Mesodermal cell (in vitro differentiated cells): ENCODE results near the gene OR2T10.
"Not testable (repeated sequence)": the region's sequence is repeated elsewhere in the genome, so short reads cannot be mapped to it uniquely, and the experiment has no call there.

Experiments
- H3K27ac ChIP-seq: 2 replicates; pipeline ENCODE4 v1.7.0; 2013; ENCODE audit warnings: mild to moderate bottlenecking, low read depth, low read length, moderate library complexity; ENCODE audit not compliant: severe bottlenecking
- H3K36me3 ChIP-seq: 2 replicates; pipeline ENCODE4 v1.7.1; 2013; ENCODE audit warnings: mild to moderate bottlenecking, low read length, moderate library complexity; ENCODE audit not compliant: control insufficient read depth, insufficient read depth
- H3K4me1 ChIP-seq: one replicate; pipeline ENCODE4 v1.7.1; 2013; ENCODE audit warnings: mild to moderate bottlenecking, low read length; ENCODE audit not compliant: insufficient read depth, control insufficient read depth, poor library complexity, severe bottlenecking
- H3K4me3 ChIP-seq: 2 replicates; pipeline ENCODE4 v1.7.0; 2013; ENCODE audit warnings: low read length, control low read depth, mild to moderate bottlenecking; ENCODE audit not compliant: insufficient read depth, poor library complexity, severe bottlenecking; ENCODE audit errors: extremely low read depth
- H3K9me3 ChIP-seq: 2 replicates; pipeline ENCODE4 v1.7.1; 2013; ENCODE audit warnings: mild to moderate bottlenecking, low read length, moderate library complexity; ENCODE audit not compliant: control insufficient read depth
- WGBS, 2 experiments: methylation state at CpG; one replicate each; pipeline ENCODE4 v1.1.5; 2013; ENCODE audit warnings: missing lambda C conversion rate in 2 of 2; ENCODE audit not compliant: insufficient coverage in 2 of 2; 5-methylcytosine and 5-hydroxymethylcytosine counted together

Gene OR2T10

DNA sequence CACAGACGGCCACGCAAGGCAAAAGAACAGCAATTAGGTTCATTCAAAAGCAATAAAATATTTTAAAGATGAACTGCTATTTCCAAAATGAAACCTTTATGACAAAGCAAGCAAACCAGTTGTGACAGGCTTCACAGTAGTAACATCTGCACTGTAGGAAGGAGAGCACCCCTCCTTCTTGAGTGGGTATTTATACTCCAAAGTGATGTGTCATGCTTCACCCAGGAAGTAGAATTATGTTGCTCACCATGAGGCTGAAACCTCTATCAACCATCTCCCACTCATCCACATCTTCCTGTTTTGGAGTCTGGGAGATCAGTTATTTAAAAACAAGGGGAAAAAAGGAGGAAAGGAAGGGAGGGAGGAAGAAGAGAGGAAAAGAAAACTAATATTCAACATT, 885 bp downstream of the OR2T10 start:
- Histone ChIP-seq H3K4me1 (no peaks in the 10 kb centered on the region), H3K9me3 (peaks cover 27% of the 10 kb centered on the region), H3K36me3 (no peaks in the 10 kb centered on the region), H3K4me3 (no peak overlapping the region), H3K27ac (no peak overlapping the region)
- WGBS, 2 experiments: no CpG with 5 or more reads among the region's 2 CpGs

DNA sequence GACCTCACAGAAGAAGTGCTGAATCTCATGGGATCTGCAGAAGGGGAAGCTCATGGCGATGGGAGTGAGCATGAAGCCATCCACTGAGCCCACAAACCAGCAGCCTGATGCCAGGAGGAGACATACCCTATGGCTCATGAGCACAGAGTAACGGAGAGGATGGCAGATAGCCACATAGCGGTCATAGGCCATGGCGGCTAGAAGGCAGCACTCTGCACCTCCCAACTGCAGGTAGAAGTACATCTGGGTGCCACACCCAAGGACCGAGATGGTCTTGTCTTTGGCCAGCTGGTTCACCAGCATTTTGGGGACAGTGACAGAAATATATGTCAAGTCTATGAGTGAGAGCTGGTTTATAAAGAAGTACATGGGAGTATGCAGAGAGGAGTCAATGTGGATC, 4.3 kb downstream of the OR2T10 start:
- H3K27ac ChIP-seq: no peak overlapping the region
- H3K36me3 ChIP-seq: no peaks in the 10 kb centered on the region
- 73 to 84% methylated on average over 4 to 5 of the region's 5 CpGs for WGBS, 2 experiments
- no peak overlapping the region for H3K4me3 ChIP-seq
- H3K4me1 ChIP-seq: no peaks in the 10 kb centered on the region
- H3K9me3 ChIP-seq: peaks cover 36% of the 10 kb centered on the region

DNA sequence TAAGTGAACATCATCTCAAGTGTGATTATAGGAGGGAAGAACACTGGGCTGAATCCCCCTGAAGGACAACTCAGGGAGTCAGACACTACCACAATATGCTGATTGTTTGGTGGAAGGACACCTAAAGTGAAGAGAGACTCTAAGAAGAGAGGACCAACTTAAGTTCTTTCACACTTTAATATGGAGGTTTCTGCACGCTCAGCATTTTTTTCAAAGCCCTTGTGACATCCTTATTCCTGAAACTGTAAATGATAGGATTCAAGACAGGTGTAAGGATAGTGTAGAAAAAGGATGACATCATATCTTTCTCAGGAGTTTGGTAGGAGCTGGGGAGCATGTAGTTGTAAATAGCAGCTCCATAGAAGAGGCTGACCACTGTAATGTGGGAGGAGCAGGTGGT, 4.8 kb downstream of the OR2T10 start:
- no peaks in the 10 kb centered on the region for H3K4me1 ChIP-seq
- no peak overlapping the region for H3K4me3 ChIP-seq
- no peaks in the 10 kb centered on the region for H3K36me3 ChIP-seq
- peaks cover 36% of the 10 kb centered on the region for H3K9me3 ChIP-seq
- H3K27ac ChIP-seq: no peak overlapping the region
- WGBS, 2 experiments: no CpG with 5 or more reads among the region's 1 CpG

DNA sequence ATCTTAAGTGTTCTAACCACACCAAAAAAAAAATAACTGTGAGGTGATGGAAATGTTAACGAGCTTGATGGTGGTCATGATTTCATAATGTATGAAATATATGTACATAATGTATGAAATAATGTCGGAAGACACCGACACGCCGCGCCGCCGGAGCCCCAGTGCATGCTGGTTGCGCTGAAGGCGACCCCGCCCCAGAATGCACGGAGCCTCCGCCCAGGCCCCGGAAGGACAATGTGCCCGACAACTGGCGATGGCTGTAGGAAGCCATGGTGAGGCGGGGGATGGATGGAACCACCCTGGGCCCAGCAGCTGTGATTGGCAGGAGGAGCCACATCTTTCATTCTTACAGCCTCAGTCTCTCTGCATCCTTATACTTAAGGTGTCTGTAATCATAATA, 7.4 kb downstream of the OR2T10 start:
- H3K9me3 ChIP-seq: peaks cover 25% of the 10 kb centered on the region
- no peak overlapping the region for H3K27ac ChIP-seq
- no peaks in the 10 kb centered on the region for H3K4me1 ChIP-seq
- 87 to 93% methylated on average over 13 to 15 of the region's 17 CpGs for WGBS, 2 experiments
- no peaks in the 10 kb centered on the region for H3K36me3 ChIP-seq
- no peak overlapping the region for H3K4me3 ChIP-seq

DNA sequence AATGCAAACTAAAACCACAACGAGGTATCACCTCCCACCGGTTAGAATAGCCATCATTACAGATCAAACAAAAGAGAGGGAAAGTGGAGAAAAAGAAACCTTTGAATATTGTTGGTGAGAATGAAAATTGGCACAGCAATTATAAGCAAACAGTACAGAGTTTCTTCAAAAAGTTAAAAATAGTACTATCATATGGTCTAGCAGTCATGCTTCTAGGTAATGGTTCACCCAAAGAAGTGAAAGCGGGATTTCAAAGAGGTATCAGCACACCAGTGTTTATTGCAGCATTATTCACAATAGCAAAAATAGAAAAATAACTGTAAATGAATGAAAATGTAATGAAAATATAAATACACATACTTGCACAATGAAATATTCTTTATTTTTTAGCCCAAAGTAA, 8.2 kb downstream of the OR2T10 start:
- no peaks in the 10 kb centered on the region for H3K36me3 ChIP-seq
- no peaks in the 10 kb centered on the region for H3K4me1 ChIP-seq
- no CpG with 5 or more reads among the region's 3 CpGs for WGBS, 2 experiments
- H3K27ac ChIP-seq: no peak overlapping the region
- H3K4me3 ChIP-seq: no peak overlapping the region
- peaks cover 25% of the 10 kb centered on the region for H3K9me3 ChIP-seq

DNA sequence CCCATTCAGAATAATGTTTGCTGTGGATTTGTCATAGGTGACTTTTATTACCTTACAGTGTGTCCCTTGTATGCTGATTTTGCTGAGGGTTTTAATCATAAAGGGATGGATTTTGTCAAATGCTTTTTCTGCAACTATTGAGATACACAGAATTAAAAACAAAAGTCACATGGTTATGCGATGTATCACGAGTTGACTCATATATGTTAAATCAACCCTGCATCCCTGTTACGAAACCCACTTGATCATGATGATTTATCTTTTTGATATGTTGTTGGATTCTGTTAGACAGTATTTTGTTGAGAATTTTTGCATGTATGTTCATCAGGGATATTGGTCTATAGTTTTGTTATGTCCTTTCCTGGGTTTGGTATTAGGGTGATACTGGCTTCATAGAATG, 12.2 kb downstream of the OR2T10 start:
- Histone ChIP-seq H3K27ac (no peak overlapping the region), H3K9me3 (peaks cover 10% of the 10 kb centered on the region), H3K4me1 (no peaks in the 10 kb centered on the region), H3K4me3 (no peak overlapping the region), H3K36me3 (no peaks in the 10 kb centered on the region)
- no CpG with 5 or more reads among the region's 3 CpGs for WGBS, 2 experiments

DNA sequence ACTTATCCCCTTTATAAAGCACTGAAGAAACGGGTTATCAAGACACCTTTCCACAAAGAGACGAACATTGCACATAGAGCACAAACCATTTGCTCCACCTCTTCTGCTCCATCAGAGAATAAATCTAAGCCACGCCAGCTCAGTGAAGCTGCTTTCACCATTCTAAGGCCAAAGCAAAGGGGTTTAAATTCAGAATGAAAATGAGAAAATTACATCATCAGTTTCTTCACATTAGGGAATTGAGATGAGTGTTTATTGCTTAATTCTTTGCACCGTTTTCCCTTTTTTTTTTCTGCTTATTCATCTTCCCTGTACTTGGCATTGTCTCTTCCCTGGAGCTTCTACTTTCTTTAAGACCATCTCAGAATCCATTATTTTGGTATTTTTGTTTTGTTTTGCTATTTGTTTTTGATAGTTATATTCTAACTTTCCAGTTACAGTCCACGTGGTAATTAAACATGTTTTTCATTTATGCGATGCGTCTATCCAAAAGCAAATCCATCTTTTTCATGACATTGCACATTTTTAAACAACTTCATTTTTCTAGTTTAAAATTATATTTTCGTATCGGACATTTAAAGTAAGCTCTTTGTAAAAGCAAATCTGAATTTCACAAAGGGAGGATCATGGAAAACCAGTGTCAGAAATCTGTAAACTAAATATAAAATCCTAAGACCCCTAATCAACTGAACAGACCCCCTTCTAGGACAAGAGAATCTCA, 21.1 kb downstream of the OR2T10 start:
- Histone ChIP-seq H3K9me3 (peaks cover 14% of the 10 kb centered on the region), H3K4me3 (no peak overlapping the region), H3K4me1 (no peaks in the 10 kb centered on the region), H3K27ac (no peak overlapping the region), H3K36me3 (no peaks in the 10 kb centered on the region)
- WGBS, 2 experiments: 70 to 82% methylated on average over 3 of the region's 9 CpGs

DNA sequence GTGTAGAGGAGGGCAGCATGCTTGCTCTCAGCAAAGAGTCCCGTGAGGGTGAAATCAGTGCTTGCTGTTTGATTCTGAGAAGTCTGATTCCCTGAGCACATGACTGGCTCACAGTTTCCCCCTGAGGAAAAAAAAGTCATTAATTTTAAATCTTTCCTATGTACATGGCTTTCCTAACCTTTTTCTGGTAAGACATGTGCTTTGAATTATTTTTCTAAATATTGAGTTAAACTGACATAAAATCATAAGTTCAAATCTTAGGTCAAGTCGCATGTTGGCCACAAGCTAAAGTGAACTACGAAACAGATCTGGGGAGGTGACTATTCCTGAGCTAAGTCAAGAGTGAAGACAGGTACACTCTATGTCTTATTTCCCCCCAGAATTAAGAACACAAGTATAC, 22.8 kb downstream of the OR2T10 start, which contains the start of gene OR2T34:
Gene OR2T34, minus strand, starts transcription at position 101 of the 400 bp plus-strand sequence. Its CDS starts 0 bp downstream, at position 101.
- H3K4me3 ChIP-seq, H3K4me1 ChIP-seq, H3K36me3 ChIP-seq, H3K27ac ChIP-seq: not testable (repeated sequence)
- H3K9me3 ChIP-seq: peaks cover 11% of the 10 kb centered on the region
- 100% methylated on average over 1 of the region's 3 CpGs; no CpG with 5 or more reads in 1 of the 2 experiments for WGBS, 2 experiments

DNA sequence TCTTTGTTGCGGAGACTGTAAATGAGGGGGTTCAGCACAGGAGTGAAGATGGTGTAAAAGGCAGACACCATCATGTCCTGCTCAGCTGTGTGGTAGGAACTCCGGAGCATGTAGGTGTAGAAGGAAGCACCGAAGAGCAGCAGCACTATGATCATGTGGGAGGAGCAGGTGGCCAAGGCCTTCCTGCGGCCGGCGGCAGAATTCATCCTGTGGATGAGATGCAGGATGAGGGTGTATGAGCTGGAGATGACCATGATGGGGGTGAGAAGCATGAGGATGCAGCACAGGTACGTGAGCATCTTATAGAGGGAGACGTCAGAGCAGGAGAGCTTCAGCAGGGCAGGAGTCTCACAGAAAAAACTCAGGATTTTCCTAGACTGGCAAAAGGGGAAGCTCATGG, 23.6 kb downstream of the OR2T10 start:
- H3K4me1 ChIP-seq, H3K9me3 ChIP-seq, H3K4me3 ChIP-seq, H3K36me3 ChIP-seq, H3K27ac ChIP-seq: not testable (repeated sequence)
- 29% methylated on average over 1 of the region's 8 CpGs; no CpG with 5 or more reads in 1 of the 2 experiments for WGBS, 2 experiments

DNA sequence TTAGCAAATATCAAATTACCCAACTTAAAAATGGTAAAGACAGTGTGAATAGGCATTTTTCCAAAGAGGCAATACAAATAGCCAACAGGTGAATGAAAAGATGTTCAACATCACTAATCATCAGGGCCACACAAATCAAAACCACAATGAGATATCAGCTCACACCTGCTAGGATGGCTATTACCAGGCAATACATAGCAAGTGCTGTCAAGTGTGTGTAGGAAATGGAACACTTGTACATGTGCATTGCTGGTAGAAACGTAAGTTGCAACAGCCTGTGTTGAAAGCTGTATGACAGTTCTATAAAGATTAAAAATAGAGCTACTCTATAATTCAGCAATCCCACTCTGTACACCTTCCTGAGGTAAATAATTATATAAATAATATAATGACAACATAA, 25.5 kb downstream of the OR2T10 start:
- not testable (repeated sequence) for H3K27ac ChIP-seq, H3K36me3 ChIP-seq, H3K9me3 ChIP-seq, H3K4me3 ChIP-seq, H3K4me1 ChIP-seq
- WGBS, 2 experiments: no CpG with 5 or more reads among the region's 1 CpG

DNA sequence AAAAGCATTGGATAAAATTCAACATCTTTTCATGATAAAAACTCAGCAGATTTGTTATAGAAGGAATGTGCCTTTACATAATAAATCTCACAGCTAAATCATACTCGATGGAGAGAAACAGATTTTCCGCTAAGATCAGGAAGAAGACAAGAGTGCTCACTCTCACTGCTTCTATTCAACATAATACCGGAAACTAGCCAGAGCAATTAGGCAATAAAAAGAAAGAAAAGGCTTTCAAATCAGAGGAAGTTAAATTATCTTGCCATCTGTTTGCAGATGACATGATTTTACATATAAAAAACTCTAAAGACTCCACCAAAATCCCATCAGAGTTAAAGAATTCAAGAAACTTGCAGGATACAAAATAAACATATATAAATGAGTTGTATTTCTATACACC, 26.7 kb downstream of the OR2T10 start:
- H3K9me3 ChIP-seq, H3K4me3 ChIP-seq, H3K4me1 ChIP-seq, H3K36me3 ChIP-seq, H3K27ac ChIP-seq: not testable (repeated sequence)
- no CpG with 5 or more reads among the region's 3 CpGs for WGBS, 2 experiments
